ENCODE measurements around the gene MAN1A2. TPM values are rescaled to one million over a fixed set of nuclear protein-coding genes. Genes with fewer than 3 reads are reported as not detected.
"Not testable (repeated sequence)": the region's sequence is repeated elsewhere in the genome, so short reads cannot be mapped to it uniquely, and the experiment has no call there.

MAN1A2 gene
- total and polyA plus RNA-seq, 4 donors = 6.4 to 56.3 (median 25.3) TPM

DNA sequence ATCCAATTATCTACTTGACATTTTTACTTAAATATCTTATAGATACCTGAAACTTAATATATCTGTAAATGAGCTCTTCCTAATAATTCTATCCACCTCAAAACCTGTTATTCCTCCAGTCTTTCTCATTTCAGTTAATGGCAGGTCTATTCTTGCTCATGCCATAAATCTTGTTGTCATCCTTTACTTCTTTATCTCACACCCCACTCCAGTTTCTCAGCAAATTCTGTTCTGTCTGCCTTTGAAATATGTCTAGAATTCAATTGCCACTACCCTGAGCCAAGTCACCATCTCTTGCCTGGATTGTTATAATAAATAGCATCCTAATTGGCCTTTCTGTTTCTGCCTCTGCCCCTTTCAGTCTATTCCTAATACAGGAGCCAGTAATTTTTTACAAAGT lies 105.8 kb downstream of the MAN1A2 start:
- Histone ChIP-seq H3K4me3 (no peak overlapping the region), H3K27me3 (ENCODE audit: control insufficient read depth in 3 of 3, insufficient read depth in 3 of 3, low read length in 2 of 3) (no peaks in the 10 kb centered on the region)
- TF ChIP-seq, protein P1, sequence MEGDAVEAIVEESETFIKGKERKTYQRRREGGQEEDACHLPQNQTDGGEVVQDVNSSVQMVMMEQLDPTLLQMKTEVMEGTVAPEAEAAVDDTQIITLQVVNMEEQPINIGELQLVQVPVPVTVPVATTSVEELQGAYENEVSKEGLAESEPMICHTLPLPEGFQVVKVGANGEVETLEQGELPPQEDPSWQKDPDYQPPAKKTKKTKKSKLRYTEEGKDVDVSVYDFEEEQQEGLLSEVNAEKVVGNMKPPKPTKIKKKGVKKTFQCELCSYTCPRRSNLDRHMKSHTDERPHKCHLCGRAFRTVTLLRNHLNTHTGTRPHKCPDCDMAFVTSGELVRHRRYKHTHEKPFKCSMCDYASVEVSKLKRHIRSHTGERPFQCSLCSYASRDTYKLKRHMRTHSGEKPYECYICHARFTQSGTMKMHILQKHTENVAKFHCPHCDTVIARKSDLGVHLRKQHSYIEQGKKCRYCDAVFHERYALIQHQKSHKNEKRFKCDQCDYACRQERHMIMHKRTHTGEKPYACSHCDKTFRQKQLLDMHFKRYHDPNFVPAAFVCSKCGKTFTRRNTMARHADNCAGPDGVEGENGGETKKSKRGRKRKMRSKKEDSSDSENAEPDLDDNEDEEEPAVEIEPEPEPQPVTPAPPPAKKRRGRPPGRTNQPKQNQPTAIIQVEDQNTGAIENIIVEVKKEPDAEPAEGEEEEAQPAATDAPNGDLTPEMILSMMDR (IDR thresholded peaks at IDR 0.05; ENCODE audit: control extremely low read depth, extremely low read depth) = no peak

DNA sequence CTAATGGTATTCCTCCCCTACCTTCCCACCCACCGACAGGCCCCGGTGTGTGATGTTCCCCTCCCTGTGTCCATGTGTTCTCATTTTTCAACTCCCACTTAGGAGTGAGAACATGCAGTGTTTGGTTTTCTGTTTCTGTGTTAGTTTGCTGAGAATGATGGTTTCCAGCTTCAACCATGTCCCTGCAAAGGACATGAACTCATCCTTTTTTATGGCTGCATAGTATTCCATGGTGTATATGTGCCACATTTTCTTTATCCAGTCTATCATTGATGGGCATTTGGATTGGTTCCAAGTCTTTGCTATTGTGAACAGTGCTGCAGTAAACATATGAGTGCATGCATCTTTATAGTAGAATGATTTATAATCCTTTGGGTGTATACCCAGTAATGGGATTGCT lies 108.2 kb downstream of the MAN1A2 start:
- not testable (repeated sequence) for H3K4me3 ChIP-seq; DNase-seq; H3K36me3 ChIP-seq (ENCODE audit: control insufficient read depth in 4 of 4, insufficient read depth in 4 of 4, low read length in 4 of 4); ATAC-seq (ENCODE audit: insufficient read depth, low FRiP score); H3K9ac ChIP-seq (ENCODE audit: insufficient read depth in 1 of 2, low read length in 2 of 2); H3K9me3 ChIP-seq (ENCODE audit: control insufficient read depth in 4 of 4, insufficient read depth in 3 of 4, low read length in 3 of 4); H3K27me3 ChIP-seq (ENCODE audit: control insufficient read depth in 3 of 3, insufficient read depth in 3 of 3, low read length in 2 of 3); H3K27ac ChIP-seq (ENCODE audit: low read depth in 1 of 2, low read length in 1 of 2); H3K4me1 ChIP-seq (ENCODE audit: control insufficient read depth in 5 of 5, insufficient read depth in 5 of 5, low read length in 5 of 5)
- WGBS, 2 donors = 96 to 100% methylated on average over 2 of the region's 2 CpGs

More for the DNA sequence above, 105.8 kb downstream of the MAN1A2 start:
- Histone ChIP-seq H3K9ac (ENCODE audit: insufficient read depth in 1 of 2, low read length in 2 of 2) (no peak overlapping the region), H3K27ac (ENCODE audit: low read depth in 1 of 2, low read length in 1 of 2) (no peak overlapping the region), H3K4me1 (ENCODE audit: control insufficient read depth in 5 of 5, insufficient read depth in 5 of 5, low read length in 5 of 5) (no peaks in the 10 kb centered on the region), H3K9me3 (ENCODE audit: control insufficient read depth in 4 of 4, insufficient read depth in 3 of 4, low read length in 3 of 4) (peaks cover 0 to 4% (median 1%) of the 10 kb centered on the region in 4 donors), H3K36me3 (ENCODE audit: control insufficient read depth in 4 of 4, insufficient read depth in 4 of 4, low read length in 4 of 4) (peaks cover 0 to 7% (median 1%) of the 10 kb centered on the region in 4 donors)
- DNase-seq (no peak), ATAC-seq (ENCODE audit: insufficient read depth, low FRiP score) (no peak)

DNA sequence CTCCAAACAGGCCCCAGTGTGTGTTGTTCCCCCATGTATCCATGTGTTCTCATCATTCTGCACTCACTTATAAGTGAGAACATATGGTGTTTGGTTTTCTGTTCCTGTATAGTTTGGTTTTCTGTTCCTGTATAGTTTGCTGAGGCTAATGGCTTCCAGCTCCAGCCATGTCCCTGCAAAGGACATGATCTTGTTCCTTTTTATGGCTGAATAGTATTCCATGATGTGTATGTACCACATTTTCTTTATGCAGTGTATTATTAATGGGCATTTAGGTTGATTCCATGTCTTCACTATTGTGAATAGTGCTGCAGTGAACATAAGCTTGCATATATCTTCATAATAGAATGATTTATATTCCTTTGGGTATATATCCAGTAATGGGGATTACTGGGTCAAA lies 111.8 kb downstream of the MAN1A2 start:
- TF ChIP-seq, protein P1 (IDR thresholded peaks at IDR 0.05; ENCODE audit: control extremely low read depth, extremely low read depth) = no peak
- peaks cover 0 to 7% (median under 1%) of the 10 kb centered on the region in 4 donors for H3K36me3 ChIP-seq (ENCODE audit: control insufficient read depth in 4 of 4, insufficient read depth in 4 of 4, low read length in 4 of 4)
- no peak overlapping the region for H3K4me3 ChIP-seq
- H3K27me3 ChIP-seq (ENCODE audit: control insufficient read depth in 3 of 3, insufficient read depth in 3 of 3, low read length in 2 of 3) = no peaks in the 10 kb centered on the region
- DNase-seq (no peak), ATAC-seq (ENCODE audit: insufficient read depth, low FRiP score) (no peak)
- no peak overlapping the region for H3K27ac ChIP-seq (ENCODE audit: low read depth in 1 of 2, low read length in 1 of 2)
- peaks cover 0 to 4% (median 2%) of the 10 kb centered on the region in 4 donors for H3K9me3 ChIP-seq (ENCODE audit: control insufficient read depth in 4 of 4, insufficient read depth in 3 of 4, low read length in 3 of 4)
- no peak overlapping the region for H3K9ac ChIP-seq (ENCODE audit: insufficient read depth in 1 of 2, low read length in 2 of 2)
- no peaks in the 10 kb centered on the region for H3K4me1 ChIP-seq (ENCODE audit: control insufficient read depth in 5 of 5, insufficient read depth in 5 of 5, low read length in 5 of 5)

DNA sequence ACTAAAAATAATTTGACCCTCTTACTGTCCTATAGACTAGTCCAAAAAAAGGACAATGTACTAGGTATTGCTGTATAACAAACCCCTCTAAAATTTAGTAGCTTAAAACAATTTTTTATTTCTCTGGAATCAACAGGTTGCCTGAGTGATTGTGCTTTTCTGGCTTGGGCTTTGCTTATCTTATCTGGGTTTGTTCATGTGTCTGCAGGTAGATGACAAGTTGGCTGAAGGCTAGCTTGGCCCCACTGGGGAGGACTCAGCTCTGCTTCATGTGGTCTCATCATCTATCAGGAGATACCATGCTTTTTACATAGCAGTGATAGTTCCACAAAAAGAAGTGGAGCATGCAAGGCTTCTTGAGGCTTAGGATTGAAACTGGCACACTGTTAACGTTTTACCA lies 114.2 kb downstream of the MAN1A2 start:
- no peaks in the 10 kb centered on the region for H3K4me1 ChIP-seq (ENCODE audit: control insufficient read depth in 5 of 5, insufficient read depth in 5 of 5, low read length in 5 of 5)
- H3K36me3 ChIP-seq (ENCODE audit: control insufficient read depth in 4 of 4, insufficient read depth in 4 of 4, low read length in 4 of 4) = peaks cover 0 to 7% (median under 1%) of the 10 kb centered on the region in 4 donors
- H3K9me3 ChIP-seq (ENCODE audit: control insufficient read depth in 4 of 4, insufficient read depth in 3 of 4, low read length in 3 of 4) = peaks cover 0 to 2% (median 0%) of the 10 kb centered on the region in 4 donors
- whole genome bisulfite sequencing, 2 donors = 96 to 100% methylated on average over 1 of the region's 1 CpG
- no peak overlapping the region for H3K4me3 ChIP-seq
- H3K27me3 ChIP-seq (ENCODE audit: control insufficient read depth in 3 of 3, insufficient read depth in 3 of 3, low read length in 2 of 3) = no peaks in the 10 kb centered on the region
- no peak overlapping the region for H3K27ac ChIP-seq (ENCODE audit: low read depth in 1 of 2, low read length in 1 of 2)
- H3K9ac ChIP-seq (ENCODE audit: insufficient read depth in 1 of 2, low read length in 2 of 2) = no peak overlapping the region
- DNase-seq = no peak
- no peak for ATAC-seq (ENCODE audit: insufficient read depth, low FRiP score)
- TF ChIP-seq, protein P1 (IDR thresholded peaks at IDR 0.05; ENCODE audit: control extremely low read depth, extremely low read depth) = no peak

Data from lung (tissue), 12 donors.